ENCODE data around the gene CA7.
"Not testable (repeated sequence)": the region's sequence is repeated elsewhere in the genome, so short reads cannot be mapped to it uniquely, and the experiment has no call there.

Gene CA7

GRCh38 chr16:66858740-66859396 lies 14.7 kb downstream of the CA7 start:
- no peak for TF ChIP-seq CTCF (IDR thresholded peaks at IDR 0.05; ENCODE audit: low read depth, low read length)
- H3K4me3 ChIP-seq (ENCODE audit: low read depth, low read length): no peak overlapping the region

DNA sequence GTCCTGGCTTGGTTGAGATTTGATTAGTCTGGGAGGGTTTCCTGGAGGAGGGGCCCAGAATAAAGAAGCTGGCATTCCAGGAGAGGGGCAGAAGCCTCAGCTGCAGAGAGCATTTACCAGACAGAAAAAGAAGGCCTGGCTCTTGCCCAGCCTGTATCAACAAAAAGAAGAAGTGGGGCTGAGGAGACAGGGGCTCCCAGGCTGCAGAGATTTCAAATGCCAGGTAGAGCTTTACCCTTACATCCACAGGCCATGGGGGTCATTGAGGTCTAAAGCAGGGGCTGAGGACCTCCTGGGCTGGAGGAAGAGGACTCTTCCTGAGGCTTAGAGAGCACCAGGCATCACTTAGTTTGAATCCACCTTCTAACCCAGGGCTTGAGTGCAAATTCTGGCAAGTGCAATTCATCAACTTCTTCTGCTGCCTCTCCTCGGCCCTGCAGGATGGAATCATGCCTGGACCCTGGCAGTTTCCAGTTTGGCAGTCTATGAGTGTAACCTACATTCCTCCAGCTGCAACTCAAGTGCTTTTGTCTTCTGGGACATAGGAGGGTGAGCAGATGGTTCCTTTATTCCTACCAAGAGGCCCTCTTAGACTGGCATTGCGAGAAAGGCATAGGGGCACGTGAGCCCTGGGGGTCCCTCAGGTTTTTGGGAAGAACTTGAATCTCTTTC lies 15.3 kb downstream of the CA7 start:
- H3K4me3 ChIP-seq (ENCODE audit: low read depth, low read length): no peak overlapping the region
- no peak for TF ChIP-seq CTCF (IDR thresholded peaks at IDR 0.05; ENCODE audit: low read depth, low read length)

DNA sequence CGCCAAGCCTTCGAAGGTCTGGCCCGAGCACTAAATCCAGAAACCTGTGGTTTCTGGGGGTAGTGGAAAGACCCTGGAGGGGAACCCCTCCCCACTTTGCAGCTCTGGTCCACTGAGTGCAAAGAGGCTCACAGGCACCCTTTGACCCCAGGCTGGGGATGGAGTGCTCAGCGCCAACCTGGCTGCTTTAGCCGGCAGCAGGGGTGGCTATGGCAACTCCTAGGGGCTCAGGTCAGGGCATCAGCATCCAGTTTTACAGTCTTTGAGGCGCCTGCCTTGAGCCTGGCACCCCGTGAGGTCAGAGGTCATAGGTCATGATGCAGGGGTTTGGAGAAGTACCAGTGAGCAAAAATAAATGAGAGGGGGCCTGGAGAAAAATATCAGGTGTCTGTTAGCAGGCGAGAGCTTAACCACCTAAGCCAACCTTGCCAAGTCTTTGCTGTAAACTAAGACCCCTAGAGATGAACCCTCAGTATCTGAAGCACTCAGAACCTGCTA lies 17.9 kb downstream of the CA7 start:
- TF ChIP-seq CTCF (IDR thresholded peaks at IDR 0.05; ENCODE audit: low read depth, low read length): no peak
- H3K4me3 ChIP-seq (ENCODE audit: low read depth, low read length): no peak overlapping the region

GRCh38 chr16:66863707-66864106 lies 19.5 kb downstream of the CA7 start:
- no peak for TF ChIP-seq CTCF (IDR thresholded peaks at IDR 0.05; ENCODE audit: low read depth, low read length)
- H3K4me3 ChIP-seq (ENCODE audit: low read depth, low read length): no peak overlapping the region

GRCh38 chr16:66869424-66869823 lies 25.2 kb downstream of the CA7 start:
- TF ChIP-seq CTCF (IDR thresholded peaks at IDR 0.05; ENCODE audit: low read depth, low read length): no peak
- H3K4me3 ChIP-seq (ENCODE audit: low read depth, low read length): no peak overlapping the region

- H3K4me3 ChIP-seq (ENCODE audit: low read depth, low read length): not testable (repeated sequence)
These were observed 27.1 kb downstream of the CA7 start for GRCh38 chr16:66871363-66871762.

DNA sequence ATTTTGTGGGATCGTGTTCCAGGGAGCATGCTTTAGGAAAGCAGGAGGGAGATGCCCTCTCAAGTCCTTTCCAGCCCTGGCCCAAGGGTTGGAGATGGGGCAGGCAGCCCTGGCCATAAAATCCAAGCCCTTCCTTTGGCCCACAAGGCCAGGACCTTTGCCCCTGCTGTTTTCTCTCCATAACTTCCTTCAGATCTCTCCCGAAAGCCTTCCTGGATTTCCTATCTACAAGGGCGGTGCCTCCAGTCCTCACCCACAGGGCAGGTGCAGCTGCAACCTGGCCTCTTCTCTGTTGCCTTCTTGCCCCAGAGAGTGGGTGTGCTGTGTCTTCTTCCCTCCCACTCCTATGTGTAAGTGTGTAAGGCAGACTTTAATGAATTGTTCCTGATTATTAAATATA lies 27.6 kb downstream of the CA7 start:
- no peak for TF ChIP-seq CTCF (IDR thresholded peaks at IDR 0.05; ENCODE audit: low read depth, low read length)
- H3K4me3 ChIP-seq (ENCODE audit: low read depth, low read length): no peak overlapping the region
